ENCODE data around the gene CACNB4. TPM values are rescaled to one million over a fixed set of nuclear protein-coding genes. Genes with fewer than 3 reads are reported as not detected.

Gene CACNB4
- total RNA-seq, 1 experiment from 2014 or later = not detected

DNA sequence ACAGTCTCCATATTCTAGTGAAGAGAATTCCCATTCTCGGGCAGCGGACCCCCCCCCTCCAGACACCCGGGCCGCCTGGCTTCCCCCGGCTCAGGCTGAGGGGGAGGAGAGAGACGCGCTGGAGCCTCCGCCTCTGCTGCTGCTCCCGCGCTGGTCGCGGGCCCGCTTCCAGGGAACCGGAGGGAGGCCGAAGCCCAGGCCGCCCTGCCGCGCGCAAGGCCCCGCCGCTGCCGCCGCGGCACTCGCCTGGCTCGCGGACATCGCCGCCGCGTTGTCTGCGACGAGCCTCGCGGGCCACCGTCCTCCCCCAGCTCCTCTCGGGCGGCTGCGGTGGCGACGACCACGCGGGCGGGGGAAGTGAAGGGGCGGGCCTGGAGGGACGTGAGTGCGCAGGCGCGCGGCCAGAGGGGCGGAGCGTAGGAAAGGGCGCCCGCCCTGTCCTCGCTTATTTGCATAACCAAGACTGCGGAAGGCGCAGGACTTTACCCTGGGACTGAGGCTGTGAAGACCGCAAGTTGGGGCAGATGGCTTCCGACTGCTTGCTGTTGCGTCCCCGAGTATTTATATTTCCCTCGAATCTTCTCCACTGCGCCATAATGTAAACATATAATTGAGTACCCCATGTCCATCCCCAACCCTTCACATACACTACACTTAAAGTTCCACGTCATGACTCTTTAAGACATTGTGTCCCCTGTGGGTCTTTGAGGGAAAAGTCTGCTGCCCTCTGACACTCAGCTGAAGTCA lies 270.5 kb downstream of the CACNB4 start, which contains the start of gene ARL5A:
Gene ARL5A (minus strand): TSS at position 279 of the 747 bp plus-strand sequence. CDS start 245 bp downstream, at position 34.
- H3K4me1 ChIP-seq (ENCODE audit: insufficient read depth, low read length) = peaks cover 8% of the 10 kb centered on the region; the same call in 1 of the 2 replicates
- no peak within 1 kb of the TSS for H3K27ac ChIP-seq (ENCODE audit: low read length)
- intact Hi-C loops (cut with micrococcal nuclease) = loop anchor here (5.0 kb wide), 1 partner anchor 56 kb away; no protein-coding TSS in a partner anchor
- no peaks in the 10 kb centered on the region for H3K9me3 ChIP-seq (ENCODE audit: low read length)
- peaks cover 22% of the 10 kb centered on the region; the same call in 1 of the 2 replicates for H4K20me1 ChIP-seq (ENCODE audit: low read length)
- no peaks in the 10 kb centered on the region for H3K9me2 ChIP-seq (replicated peaks; ENCODE audit: low read length)
- peak within 1 kb of the TSS; percentile 99 for H3K4me3 ChIP-seq (ENCODE audit: low read length)
- TF ChIP-seq EZH2 (IDR thresholded peaks at IDR 0.05; ENCODE audit: low read length, unreplicated experiment) (no peak), EZH2phosphoT487 (IDR thresholded peaks at IDR 0.05; ENCODE audit: borderline replicate concordance, low read length) (no peak)
- TF ChIP-seq, protein P1, sequence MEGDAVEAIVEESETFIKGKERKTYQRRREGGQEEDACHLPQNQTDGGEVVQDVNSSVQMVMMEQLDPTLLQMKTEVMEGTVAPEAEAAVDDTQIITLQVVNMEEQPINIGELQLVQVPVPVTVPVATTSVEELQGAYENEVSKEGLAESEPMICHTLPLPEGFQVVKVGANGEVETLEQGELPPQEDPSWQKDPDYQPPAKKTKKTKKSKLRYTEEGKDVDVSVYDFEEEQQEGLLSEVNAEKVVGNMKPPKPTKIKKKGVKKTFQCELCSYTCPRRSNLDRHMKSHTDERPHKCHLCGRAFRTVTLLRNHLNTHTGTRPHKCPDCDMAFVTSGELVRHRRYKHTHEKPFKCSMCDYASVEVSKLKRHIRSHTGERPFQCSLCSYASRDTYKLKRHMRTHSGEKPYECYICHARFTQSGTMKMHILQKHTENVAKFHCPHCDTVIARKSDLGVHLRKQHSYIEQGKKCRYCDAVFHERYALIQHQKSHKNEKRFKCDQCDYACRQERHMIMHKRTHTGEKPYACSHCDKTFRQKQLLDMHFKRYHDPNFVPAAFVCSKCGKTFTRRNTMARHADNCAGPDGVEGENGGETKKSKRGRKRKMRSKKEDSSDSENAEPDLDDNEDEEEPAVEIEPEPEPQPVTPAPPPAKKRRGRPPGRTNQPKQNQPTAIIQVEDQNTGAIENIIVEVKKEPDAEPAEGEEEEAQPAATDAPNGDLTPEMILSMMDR (conservative IDR thresholded peaks at IDR 0.05; ENCODE audit: low read depth, low read length) = no peak
- DNase-seq = peak; percentile 94
- H3K27me3 ChIP-seq (ENCODE audit: low read length) = no peaks in the 10 kb centered on the region
- no peaks in the 10 kb centered on the region for H3K36me3 ChIP-seq (ENCODE audit: low read depth, low read length)
- peaks cover 48% of the 10 kb centered on the region for H3K79me2 ChIP-seq (ENCODE audit: low read length)
- H2AFZ ChIP-seq (ENCODE audit: low read length) = peak within 1 kb of the TSS; percentile 100
- H3K4me2 ChIP-seq (ENCODE audit: low read length) = peak within 1 kb of the TSS; percentile 89
- POLR2A ChIA-PET (ENCODE audit: unreplicated experiment) = no interaction called here
- H3K9ac ChIP-seq (ENCODE audit: low read length) = peak within 1 kb of the TSS; percentile 96
- BruUV-seq (replicated peaks) = no TSS peak
- ATAC-seq = peak; percentile 96
- no peaks in the 10 kb centered on the region for H3F3A ChIP-seq (ENCODE audit: low read length, unreplicated experiment)
- CTCF ChIA-PET = no interaction called here

DNA sequence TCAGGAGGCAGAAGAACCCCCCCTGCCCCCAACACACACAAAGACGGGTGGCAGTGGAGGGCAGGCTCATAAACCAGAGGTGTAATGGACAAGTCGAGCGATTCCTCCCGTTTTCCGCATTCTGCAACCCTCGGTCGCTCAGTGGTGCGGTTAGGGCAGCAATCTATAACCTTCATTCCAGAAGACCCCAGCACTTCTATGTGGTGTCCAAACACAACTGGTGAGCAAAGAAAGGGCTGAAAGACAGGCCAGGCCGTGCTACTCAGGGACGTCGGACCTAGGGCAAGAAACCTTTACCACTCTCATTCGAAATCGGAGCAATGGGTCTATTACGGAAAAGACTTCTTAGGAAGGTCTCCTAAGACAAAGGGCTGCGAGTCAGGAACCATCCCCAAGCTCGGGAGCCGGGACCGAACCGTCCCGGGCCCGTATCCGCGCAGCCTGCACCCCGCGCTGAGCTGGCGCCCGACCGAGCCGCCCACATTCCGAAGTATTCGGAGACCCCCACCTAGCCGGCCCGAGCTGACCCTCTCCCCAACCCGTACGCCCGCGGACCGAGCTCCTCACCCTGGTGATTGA lies 271.2 kb downstream of the CACNB4 start:
- intact Hi-C loops (cut with micrococcal nuclease) = loop anchor here (5.0 kb wide), 1 partner anchor 55 kb away; no protein-coding TSS in a partner anchor
- ATAC-seq (peak; percentile 12), DNase-seq (peak; percentile 14)
- Histone ChIP-seq H3K4me3 (ENCODE audit: low read length) (peak overlapping the region; percentile 99), H3K9me2 (replicated peaks; ENCODE audit: low read length) (no peaks in the 10 kb centered on the region), H3K79me2 (ENCODE audit: low read length) (peaks cover 54% of the 10 kb centered on the region), H3K4me2 (ENCODE audit: low read length) (peak overlapping the region; percentile 89), H3K9me3 (ENCODE audit: low read length) (no peaks in the 10 kb centered on the region), H2AFZ (ENCODE audit: low read length) (peak overlapping the region; percentile 100), H3K4me1 (ENCODE audit: insufficient read depth, low read length) (peaks cover 8% of the 10 kb centered on the region; the same call in 1 of the 2 replicates), H3F3A (ENCODE audit: low read length, unreplicated experiment) (no peaks in the 10 kb centered on the region), H3K27me3 (ENCODE audit: low read length) (no peaks in the 10 kb centered on the region), H3K36me3 (ENCODE audit: low read depth, low read length) (no peaks in the 10 kb centered on the region), H4K20me1 (ENCODE audit: low read length) (peaks cover 22% of the 10 kb centered on the region; the same call in 1 of the 2 replicates), H3K27ac (ENCODE audit: low read length) (no peak overlapping the region), H3K9ac (ENCODE audit: low read length) (peak overlapping the region; percentile 96)
- POLR2A ChIA-PET (ENCODE audit: unreplicated experiment) = no interaction called here
- TF ChIP-seq EZH2 (IDR thresholded peaks at IDR 0.05; ENCODE audit: low read length, unreplicated experiment) (no peak), EZH2phosphoT487 (IDR thresholded peaks at IDR 0.05; ENCODE audit: borderline replicate concordance, low read length) (no peak)
- TF ChIP-seq, protein P1 (conservative IDR thresholded peaks at IDR 0.05; ENCODE audit: low read depth, low read length) = no peak
- CTCF ChIA-PET = no interaction called here
- TSS peak; percentile 46 for BruUV-seq (replicated peaks)

Measured in PC-3 (cell line).